Stimulated activated CD4-positive, alpha-beta T cell treated with anti-CD3 and anti-CD28 coated beads, Interleukin-15, amount 100 ng/mL, for 48 hours (primary cell): ENCODE data around the gene SH3RF3.

Experiments used
- DNase-seq, 2 donors: peaks; one replicate each; pipeline ENCODE4 v3.0.0-alpha.2; 2020; ENCODE audit warnings: low read depth in 2 of 2

SH3RF3 gene

GRCh38 chr2:109242210-109242653 is 113.2 kb downstream of the SH3RF3 start:
- DNase-seq = no peak

- DNase-seq = no peak
Measured at GRCh38 chr2:109242654-109243331, 113.8 kb downstream of the SH3RF3 start.

DNA sequence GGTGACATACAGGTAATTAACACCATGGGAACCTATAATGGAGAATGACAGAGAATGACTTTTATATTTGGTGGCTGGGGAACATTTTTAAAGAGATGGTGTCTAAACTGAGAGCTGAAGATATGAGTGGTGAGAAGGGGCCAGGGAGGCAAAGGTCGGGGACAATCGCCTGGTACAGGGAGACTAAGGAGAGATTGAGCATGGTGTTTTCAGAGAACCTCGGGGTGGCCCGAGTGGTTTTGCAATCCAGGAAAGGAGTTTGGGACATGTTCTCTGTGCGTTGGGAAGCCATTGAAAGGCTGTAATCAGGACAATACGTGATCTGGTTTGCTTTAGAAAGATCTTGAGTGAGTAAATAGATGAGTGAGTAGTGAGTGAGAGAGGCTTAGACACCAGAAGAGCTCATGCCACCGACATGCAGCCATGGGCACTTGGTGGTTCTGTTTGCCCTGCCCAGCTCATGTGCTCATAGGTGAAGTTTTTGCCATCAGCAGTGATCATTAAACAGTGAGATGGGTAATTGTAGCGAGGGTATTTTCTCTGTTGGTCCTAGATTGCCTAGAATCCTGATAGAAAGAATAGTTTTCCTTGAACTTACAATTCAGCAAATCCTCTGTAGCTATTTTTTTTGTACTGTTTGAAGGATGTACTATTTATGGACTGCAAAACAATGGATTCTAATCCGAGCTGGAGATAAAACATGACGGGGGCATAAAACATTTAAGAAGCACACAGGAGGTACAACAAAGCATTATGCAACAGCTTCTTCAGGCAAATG is 114.7 kb downstream of the SH3RF3 start:
- no peak for DNase-seq

GRCh38 chr2:109244304-109244582 is 115.2 kb downstream of the SH3RF3 start:
- no peak for DNase-seq

GRCh38 chr2:109244750-109245382 is 115.9 kb downstream of the SH3RF3 start:
- DNase-seq = no peak

- DNase-seq = no peak
Measured at GRCh38 chr2:109246176-109246575, 117.2 kb downstream of the SH3RF3 start.

GRCh38 chr2:109246616-109247015 is 117.6 kb downstream of the SH3RF3 start:
- no peak for DNase-seq

GRCh38 chr2:109247340-109247739 is 118.3 kb downstream of the SH3RF3 start:
- no peak for DNase-seq

DNA sequence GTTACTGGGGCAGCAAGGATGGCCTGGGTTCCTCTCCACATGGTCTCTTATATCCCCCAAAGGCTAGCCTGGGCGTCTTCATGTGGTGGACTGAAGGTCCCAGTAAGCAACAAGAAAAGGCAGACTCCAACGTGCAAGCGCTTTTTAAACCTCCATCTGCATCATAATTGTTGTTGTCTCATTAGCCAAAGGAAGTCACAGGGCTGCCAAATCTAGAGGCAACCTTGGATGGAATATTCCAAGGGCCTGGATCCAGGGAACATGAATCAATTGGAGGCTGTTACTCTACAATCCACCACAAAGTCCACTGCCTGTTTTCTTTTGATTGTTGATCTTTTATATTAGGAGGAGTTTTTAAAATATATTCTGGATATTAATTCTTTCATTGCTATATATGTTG is 118.8 kb downstream of the SH3RF3 start:
- DNase-seq = no peak

DNA sequence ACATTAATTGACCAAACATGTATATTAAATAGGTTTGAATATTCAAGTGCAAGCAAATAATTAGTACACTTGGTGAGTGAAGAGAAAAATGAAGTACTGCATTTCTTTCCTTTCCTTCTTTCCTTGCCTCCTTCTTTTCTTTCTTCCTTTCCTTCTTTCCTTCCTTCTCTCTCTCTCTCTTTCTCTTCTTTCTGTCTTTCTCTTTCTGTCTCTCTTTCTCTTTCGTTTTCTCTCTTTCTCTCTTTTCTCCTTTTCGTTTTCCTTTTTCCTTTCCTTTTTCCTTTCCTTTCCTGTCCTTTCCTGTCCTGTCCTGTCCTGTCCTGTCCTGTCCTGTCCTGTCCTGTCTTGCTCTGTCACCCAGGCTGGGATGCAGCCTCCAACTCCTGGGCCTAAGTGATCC is 119.6 kb downstream of the SH3RF3 start:
- DNase-seq = no peak

DNA sequence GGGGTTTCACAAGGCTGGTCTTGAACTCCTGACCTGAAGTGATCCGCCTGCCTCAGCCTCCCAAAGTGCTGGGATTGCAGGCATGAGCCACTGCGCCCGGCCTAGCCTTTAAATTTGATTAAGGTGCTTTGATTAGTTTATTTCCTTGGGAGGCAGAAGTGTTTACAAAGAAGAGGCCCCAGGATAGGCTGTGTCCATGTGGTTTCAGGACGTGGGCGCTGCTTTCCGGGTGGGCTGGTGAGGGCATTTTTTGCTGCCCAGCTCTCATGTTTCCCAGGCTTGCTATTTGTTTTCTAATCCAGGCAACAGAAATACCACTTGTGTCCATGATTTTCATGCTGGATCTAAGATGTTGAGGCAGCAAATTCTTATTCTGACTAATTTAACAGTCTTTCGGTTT is 124.2 kb downstream of the SH3RF3 start:
- DNase-seq = no peak

DNA sequence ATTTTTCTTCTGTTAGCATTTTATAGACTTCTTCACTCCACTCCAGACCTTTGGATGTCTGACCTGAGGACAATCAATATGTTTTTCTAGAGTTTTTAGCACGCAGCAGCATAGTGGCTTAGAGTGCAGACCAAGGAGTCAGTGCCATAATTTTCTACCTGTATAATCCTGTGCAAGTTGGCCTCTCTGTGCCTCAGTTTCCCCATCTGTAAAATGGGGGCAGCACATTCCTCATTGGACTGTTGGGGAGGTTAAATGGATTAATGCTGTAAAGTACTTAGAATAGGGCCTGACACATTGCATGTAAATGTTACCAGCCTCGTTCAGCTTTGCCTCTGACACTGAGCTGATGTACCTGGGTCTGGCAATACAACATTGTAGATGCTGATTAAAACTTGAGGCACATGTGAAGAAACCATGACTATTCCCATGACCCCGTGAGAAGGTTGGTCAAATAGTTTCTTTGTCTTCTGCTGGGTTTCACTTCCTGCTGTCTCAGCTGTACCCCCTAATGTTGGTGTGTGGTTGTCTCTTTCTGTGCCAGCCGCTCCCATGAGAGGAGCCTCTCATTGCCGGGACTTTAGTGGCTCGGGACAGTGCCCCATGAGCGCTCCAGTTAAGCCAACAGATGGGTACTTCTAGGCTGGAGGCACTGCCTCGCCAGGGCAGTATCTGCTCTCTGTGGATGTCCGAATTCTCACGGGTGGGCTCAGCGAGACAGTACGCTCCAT is 125.3 kb downstream of the SH3RF3 start:
- DNase-seq = no peak

DNA sequence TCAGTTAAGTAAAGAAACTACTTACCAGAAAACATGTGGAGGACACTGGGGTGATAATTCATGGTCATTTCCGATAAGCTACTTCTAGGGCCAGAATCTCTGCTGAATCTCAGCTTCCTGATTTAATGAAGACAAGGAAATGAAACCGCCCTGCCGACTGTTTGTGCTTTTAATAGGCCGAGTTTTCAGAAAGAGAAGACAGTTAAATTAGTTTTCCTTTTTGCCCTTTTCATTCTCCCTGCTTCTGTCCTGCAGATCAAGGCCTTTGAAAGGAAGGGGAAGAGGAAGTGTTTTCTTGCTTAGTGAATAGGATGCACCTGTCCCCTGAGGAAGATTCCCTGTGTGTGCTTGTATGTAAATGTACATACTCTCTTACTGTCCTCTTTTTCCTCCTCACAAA is 126.6 kb downstream of the SH3RF3 start:
- DNase-seq = no peak

DNA sequence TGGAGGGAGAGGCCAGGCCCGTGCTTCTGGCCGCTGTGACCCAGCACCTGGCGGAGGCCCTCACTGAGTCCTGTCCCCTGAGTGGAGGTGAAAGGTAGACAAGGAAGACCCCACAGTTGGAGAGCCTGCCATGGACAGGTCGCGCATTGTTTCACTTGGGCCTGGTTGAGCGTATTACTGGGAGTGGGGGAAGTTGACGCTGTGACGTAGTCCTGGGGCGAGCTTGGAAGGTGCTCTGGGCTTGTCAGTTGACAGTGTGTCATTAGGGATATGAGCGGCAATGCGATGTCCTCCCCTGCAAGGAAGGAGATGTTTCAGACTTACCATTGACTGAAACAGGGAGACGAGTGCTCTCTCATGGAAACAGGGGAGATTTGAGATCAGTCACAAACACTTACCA is 127.1 kb downstream of the SH3RF3 start:
- DNase-seq = no peak

DNA sequence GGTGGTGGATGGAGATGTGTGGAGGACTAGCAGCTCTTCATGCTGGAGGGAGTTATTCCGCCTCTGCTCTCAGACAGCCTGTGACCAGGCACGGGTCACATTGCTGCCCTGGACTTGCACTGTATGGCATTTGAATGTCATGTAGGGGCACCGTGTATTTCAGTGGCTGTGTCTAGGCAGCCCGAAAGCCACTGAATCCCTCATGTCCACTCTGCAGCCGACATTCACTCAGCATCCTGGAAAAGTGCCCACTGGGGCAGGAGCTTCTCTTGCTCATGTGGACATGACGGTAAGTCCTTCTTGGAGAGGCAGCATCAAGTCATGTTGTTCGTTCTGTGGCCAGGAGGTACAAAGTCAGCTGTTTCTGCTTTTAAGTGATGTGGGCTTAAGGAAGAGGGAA is 127.9 kb downstream of the SH3RF3 start:
- no peak for DNase-seq

DNA sequence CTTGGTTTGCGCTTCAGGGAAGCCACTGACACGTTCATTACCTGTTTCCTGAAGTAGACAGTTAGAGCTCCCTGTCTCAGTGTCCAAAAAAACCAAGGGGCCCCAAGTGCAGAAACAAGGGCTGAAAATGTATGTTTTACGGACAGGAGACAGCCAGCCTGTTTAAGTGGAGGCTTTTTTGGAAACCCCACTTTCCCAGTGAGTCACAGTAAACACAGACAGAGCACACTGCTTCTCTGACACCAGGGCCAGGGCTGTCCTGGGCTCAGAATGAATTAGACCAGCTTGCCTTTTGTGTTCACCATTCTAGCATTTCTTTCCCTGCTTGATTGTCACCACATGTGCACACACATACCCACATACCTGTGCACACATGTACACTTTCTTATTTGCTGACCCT is 128.6 kb downstream of the SH3RF3 start:
- no peak for DNase-seq

DNA sequence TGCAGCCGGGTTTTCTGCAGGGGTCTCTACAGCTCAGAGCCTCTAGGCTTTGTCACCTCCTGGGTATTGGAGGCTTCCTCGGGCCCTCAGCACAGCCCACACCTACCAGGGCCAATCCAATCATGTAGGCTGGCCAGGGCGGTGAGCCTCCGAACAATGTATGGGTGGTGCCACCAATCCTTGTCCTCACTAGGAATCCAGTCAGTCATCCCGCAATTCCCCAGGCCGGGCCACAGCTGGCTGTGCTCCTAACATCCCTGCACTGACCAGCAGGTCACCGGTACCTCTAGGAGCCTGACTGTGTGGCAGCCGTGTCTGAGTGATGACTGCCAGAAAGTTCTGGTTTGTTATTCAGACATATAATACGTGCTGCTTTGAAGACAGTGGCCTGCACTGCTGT is 129.4 kb downstream of the SH3RF3 start:
- DNase-seq = no peak

GRCh38 chr2:109258905-109259540 is 130.0 kb downstream of the SH3RF3 start:
- no peak for DNase-seq

DNA sequence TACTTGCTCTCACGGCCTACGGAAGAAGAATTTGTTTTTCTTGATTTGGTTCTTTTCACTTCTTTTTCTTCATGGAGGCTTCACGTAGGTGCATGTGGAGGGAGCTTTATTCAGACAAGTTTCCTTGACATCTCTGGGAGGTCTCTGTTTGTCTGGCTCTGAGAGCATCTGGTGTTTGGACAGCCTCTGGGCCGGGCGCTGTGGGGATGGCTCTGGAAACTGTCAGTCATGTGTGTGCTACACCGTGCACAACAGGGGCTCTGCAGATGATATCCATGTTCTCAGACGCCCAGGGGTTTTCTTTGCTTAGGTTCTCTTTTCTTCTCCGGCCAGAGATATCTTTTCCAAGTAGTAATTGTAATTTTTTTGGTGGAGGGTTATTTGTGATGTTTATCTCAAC is 130.7 kb downstream of the SH3RF3 start:
- no peak for DNase-seq

- DNase-seq = no peak
Measured at GRCh38 chr2:109260116-109260855, 131.3 kb downstream of the SH3RF3 start.
